Stimulated activated naive CD8-positive, alpha-beta T cell treated with anti-CD3 and anti-CD28 coated beads, Interleukin-15, Interleukin-2, amounts not matched to agents 100 ng/mL and 50 ng/mL, for 24 hours (primary cell): ENCODE data around the gene AUTS2.
"Not testable (repeated sequence)": the region's sequence is repeated elsewhere in the genome, so short reads cannot be mapped to it uniquely, and the experiment has no call there.

Experiments
- H3K27ac Mint-ChIP-seq: one replicate; pipeline ENCODE4 v1.8.0; 2021; ENCODE audit warnings: mild to moderate bottlenecking, mixed read lengths
- H3K27me3 Mint-ChIP-seq: one replicate; pipeline ENCODE4 v1.8.0; 2021; ENCODE audit warnings: mixed read lengths
- H3K36me3 Mint-ChIP-seq: one replicate; pipeline ENCODE4 v1.8.0; 2021; ENCODE audit warnings: low read depth, mixed read lengths
- H3K4me1 Mint-ChIP-seq: one replicate; pipeline ENCODE4 v1.8.0; 2021; ENCODE audit warnings: low read depth, mixed read lengths
- H3K4me3 Mint-ChIP-seq: one replicate; pipeline ENCODE4 v1.8.0; 2021; ENCODE audit warnings: mild to moderate bottlenecking, mixed read lengths
- H3K9me3 Mint-ChIP-seq: one replicate; pipeline ENCODE4 v1.8.0; 2021; ENCODE audit warnings: mixed read lengths

AUTS2 gene

GRCh38 chr7:70793060-70793459 lies 1194.8 kb downstream of the AUTS2 start:
- no peaks in the 10 kb centered on the region for H3K27me3 Mint-ChIP-seq
- no peak overlapping the region for H3K4me3 Mint-ChIP-seq
- no peaks in the 10 kb centered on the region for H3K36me3 Mint-ChIP-seq
- no peaks in the 10 kb centered on the region for H3K9me3 Mint-ChIP-seq
- H3K27ac Mint-ChIP-seq, result no peak overlapping the region
- peaks cover 8% of the 10 kb centered on the region for H3K4me1 Mint-ChIP-seq

DNA sequence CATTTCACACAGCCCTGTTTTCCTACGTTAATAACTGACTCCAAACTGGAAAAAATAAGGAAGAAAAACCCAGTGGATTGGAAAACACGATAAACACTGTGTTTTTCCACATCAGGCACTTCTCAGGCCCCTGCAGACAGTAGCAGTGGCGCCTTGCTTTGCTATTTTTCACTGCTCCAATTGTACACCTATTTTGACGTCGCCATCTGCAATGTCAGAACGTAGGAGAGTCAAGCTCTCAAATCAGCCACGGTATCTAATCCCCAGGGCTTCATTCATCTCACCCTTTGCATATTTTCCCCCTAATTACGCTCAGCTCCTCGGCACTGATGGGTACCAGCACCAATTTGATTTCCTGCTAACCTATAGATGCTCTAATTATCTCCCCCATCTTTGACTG lies 1195.5 kb downstream of the AUTS2 start:
- Mint-ChIP-seq H3K9me3 (no peaks in the 10 kb centered on the region), H3K4me1 (peaks cover 9% of the 10 kb centered on the region), H3K27ac (no peak overlapping the region), H3K4me3 (no peak overlapping the region), H3K27me3 (no peaks in the 10 kb centered on the region), H3K36me3 (no peaks in the 10 kb centered on the region)

DNA sequence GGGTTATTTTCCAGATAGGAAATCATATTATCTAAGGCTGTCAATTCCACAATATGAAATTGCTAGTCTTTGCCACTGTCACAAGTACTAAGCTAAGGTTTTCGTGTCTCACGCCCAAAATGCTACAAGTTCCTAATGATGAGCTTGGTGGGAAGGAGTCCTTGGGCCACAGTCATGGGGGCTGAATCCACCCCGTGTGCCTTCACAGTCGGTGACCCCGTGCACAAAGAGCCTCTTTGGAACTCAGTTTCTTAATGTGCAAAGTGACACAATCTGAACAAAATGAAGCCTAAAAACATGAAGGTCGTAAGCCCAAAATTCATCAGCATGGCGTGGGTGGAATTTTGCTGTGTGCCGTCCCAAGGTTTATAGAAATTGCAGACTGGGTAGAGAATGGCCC lies 1196.7 kb downstream of the AUTS2 start:
- H3K4me3 Mint-ChIP-seq, result no peak overlapping the region
- no peak overlapping the region for H3K27ac Mint-ChIP-seq
- H3K36me3 Mint-ChIP-seq, result no peaks in the 10 kb centered on the region
- H3K9me3 Mint-ChIP-seq, result peaks cover 2% of the 10 kb centered on the region
- H3K27me3 Mint-ChIP-seq, result no peaks in the 10 kb centered on the region
- H3K4me1 Mint-ChIP-seq, result peaks cover 9% of the 10 kb centered on the region

DNA sequence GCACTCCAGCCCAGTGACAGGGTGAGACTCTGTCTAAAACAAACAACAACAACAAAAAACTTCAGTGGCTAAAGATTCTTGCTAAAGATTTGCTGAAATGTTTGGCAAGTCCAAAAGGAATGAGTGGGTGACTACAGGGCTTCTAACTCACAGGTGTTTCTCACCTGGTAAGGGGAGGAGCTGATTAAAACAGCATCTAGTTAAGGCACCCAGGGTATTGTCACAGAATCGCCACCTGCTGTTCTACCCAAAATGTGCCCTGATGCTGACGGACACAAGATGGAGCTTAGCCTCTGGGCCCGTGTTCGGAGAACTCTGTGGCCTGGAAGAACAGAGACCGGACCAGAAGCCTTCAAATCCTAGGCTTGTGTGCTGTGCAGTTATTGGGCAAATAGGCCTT lies 1197.7 kb downstream of the AUTS2 start:
- H3K27ac Mint-ChIP-seq, result no peak overlapping the region

DNA sequence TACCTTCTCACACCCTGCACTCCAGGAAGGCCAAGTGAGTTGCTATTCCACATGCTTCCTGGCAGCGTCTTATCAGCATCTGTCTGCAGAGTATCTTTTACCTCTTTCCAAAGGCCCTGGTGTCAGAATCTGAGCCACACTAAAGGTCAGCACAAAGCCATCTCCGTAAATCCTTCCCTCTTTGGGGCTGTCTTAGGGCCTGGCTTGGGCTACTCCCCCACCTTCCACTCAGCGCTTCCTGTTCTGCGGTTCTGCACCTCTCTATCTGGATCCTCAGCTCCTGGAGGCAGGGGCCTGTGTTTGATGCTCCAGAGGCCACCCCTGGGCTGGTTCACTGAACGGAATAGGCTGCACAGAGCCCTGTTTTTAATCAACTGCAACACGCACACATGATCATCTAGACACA lies 1198.8 kb downstream of the AUTS2 start:
- Mint-ChIP-seq H3K27me3 (no peaks in the 10 kb centered on the region), H3K4me1 (peaks cover 9% of the 10 kb centered on the region), H3K36me3 (no peaks in the 10 kb centered on the region), H3K9me3 (peaks cover 14% of the 10 kb centered on the region), H3K4me3 (no peak overlapping the region), H3K27ac (no peak overlapping the region)

More for the DNA sequence above, 1197.7 kb downstream of the AUTS2 start:
- no peak overlapping the region for H3K4me3 Mint-ChIP-seq
- H3K4me1 Mint-ChIP-seq, result peaks cover 9% of the 10 kb centered on the region
- H3K36me3 Mint-ChIP-seq, result no peaks in the 10 kb centered on the region
- H3K27me3 Mint-ChIP-seq, result no peaks in the 10 kb centered on the region
- H3K9me3 Mint-ChIP-seq, result peaks cover 7% of the 10 kb centered on the region

GRCh38 chr7:70799841-70800405 lies 1201.6 kb downstream of the AUTS2 start:
- H3K27ac Mint-ChIP-seq, result no peak overlapping the region
- H3K9me3 Mint-ChIP-seq, result peaks cover 14% of the 10 kb centered on the region
- peaks cover 9% of the 10 kb centered on the region for H3K4me1 Mint-ChIP-seq
- H3K27me3 Mint-ChIP-seq, result no peaks in the 10 kb centered on the region
- no peak overlapping the region for H3K4me3 Mint-ChIP-seq
- H3K36me3 Mint-ChIP-seq, result no peaks in the 10 kb centered on the region

DNA sequence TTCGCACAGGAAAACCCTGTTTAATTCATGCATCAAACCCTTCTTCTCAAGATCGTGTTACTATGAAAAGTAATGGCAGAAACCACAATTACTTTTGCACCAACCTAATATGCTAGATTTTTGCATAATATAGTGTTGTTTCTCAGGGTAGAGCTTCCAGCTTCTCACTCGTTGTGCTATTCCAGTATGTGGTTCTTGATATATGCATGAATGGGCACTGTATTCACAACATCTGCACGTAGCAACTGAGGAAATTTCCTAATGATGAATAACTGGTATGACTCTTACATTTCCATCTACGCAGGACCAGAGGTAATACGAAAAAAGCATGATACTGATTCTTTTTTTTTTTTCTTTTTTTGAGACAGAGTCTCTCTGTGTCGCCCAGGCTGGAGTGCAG lies 1207.1 kb downstream of the AUTS2 start:
- Mint-ChIP-seq H3K4me3 (no peak overlapping the region), H3K9me3 (peaks cover 11% of the 10 kb centered on the region), H3K36me3 (no peaks in the 10 kb centered on the region), H3K27me3 (peaks cover 3% of the 10 kb centered on the region), H3K27ac (no peak overlapping the region), H3K4me1 (no peaks in the 10 kb centered on the region)

DNA sequence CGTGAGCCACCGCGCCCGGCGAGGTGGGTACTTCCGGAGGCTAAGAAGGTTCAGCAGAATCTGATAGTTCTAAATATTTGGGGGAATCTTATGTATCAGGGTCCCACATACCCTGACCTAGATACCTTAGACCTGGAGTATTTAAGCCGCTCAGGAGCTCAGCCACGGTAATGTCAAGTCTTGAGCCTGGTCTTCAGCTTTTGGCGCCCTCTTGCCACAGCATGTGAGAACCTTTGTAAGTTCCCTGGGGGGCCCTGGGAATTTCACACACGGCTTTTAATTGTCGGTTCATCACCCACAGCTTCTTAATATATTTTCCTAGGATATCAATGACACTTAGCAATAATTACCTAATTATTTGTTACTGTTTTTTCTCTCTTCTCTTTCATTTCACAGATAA lies 1209.4 kb downstream of the AUTS2 start:
- Mint-ChIP-seq H3K27ac (no peak overlapping the region), H3K36me3 (no peaks in the 10 kb centered on the region), H3K4me3 (no peak overlapping the region), H3K9me3 (peaks cover 3% of the 10 kb centered on the region), H3K4me1 (no peaks in the 10 kb centered on the region), H3K27me3 (peaks cover 10% of the 10 kb centered on the region)

DNA sequence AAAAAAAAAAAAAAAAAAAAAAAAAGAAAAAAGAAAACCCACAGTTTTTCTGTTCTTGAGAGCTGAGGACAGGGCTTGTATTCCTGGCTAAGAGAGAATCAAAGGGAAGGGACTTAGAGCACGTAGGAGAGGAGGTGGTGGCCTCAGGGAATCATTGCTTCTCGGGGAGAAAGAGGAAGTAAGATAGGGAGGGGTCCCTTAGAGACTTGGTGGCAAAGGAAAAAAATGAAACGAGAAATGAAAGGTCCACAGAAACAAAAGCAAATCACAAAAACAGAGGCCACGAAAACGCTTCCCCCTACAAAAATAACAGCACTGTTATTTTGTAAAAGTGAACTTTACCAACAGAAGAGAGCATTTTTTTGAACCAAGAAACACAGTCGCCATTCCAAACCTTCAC lies 1210.6 kb downstream of the AUTS2 start:
- no peaks in the 10 kb centered on the region for H3K36me3 Mint-ChIP-seq

DNA sequence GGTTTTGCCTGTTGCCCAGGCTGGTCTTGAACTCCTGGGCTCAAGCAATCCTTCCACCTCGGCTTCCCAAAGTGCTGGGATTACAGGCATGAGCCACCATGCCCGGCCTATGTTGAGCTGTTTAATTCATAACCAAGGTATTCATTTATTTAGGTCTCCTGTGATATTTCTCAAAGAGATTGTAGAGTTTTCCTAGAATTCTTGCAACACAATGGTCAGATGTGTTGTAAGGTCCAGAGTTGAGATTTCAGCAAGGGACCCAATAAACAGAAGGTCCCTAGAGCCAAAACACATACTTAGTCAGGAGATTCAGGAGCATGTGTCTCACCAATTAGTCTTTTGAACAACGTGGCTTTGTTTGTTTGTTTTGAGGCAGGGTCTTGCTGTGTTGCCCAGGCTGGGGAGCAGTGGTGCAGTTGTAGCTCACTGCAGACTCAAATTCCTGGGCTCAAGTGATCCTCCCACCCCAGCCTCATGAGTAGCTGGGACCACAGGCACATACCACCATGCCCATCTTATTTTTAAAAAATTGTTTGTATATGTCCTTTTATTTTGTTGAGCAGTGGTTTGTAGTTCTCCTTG lies 1212.4 kb downstream of the AUTS2 start:
- Mint-ChIP-seq H3K4me3 (no peak overlapping the region), H3K9me3 (peaks cover 3% of the 10 kb centered on the region), H3K27me3 (peaks cover 15% of the 10 kb centered on the region), H3K36me3 (no peaks in the 10 kb centered on the region), H3K4me1 (no peaks in the 10 kb centered on the region), H3K27ac (no peak overlapping the region)

More for the DNA sequence above, 1210.6 kb downstream of the AUTS2 start:
- no peak overlapping the region for H3K27ac Mint-ChIP-seq
- peaks cover 3% of the 10 kb centered on the region for H3K9me3 Mint-ChIP-seq
- no peak overlapping the region for H3K4me3 Mint-ChIP-seq
- peaks cover 10% of the 10 kb centered on the region for H3K27me3 Mint-ChIP-seq
- H3K4me1 Mint-ChIP-seq, result no peaks in the 10 kb centered on the region

DNA sequence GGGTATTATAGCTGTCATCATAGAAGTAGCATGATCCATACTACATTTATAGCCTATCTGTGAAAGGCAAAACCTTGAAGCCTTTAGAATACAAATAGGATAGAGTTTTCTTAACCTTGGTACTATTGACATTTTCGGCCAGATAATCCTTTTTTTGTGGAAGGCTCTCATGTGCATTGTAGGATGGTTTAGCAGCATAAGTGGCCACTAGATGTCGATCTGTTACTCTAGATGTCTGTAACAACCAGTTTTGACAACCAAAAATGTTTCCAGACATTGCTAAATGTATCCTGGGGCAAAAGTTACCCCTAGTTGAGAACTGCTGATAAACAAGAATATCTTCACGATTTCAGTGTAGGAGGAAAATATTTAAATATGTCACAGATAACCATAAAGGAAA lies 1214.2 kb downstream of the AUTS2 start:
- Mint-ChIP-seq H3K36me3 (no peaks in the 10 kb centered on the region), H3K9me3 (no peaks in the 10 kb centered on the region), H3K4me3 (no peak overlapping the region)

DNA sequence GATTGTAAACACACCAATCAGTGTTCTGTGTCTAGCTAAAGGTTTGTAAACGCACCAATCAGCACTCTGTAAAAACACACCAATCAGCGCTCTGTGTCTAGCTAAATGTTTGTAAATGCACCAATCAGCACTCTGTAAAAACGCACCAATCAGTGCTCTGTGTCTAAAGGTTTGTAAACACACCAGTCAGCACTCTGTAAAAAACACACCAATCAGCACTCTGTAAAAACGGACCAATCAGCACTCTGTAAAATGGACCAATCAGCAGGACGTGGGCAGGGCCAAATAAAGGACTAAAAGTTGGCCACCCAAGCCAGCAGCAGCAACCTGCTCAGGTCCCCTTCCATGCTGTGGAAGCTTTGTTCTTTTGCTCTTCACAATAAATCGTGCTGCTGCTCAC lies 1224.2 kb downstream of the AUTS2 start:
- not testable (repeated sequence) for H3K4me1 Mint-ChIP-seq, H3K27me3 Mint-ChIP-seq, H3K4me3 Mint-ChIP-seq, H3K9me3 Mint-ChIP-seq, H3K27ac Mint-ChIP-seq, H3K36me3 Mint-ChIP-seq

More for the DNA sequence above, 1214.2 kb downstream of the AUTS2 start:
- Mint-ChIP-seq H3K27ac (no peak overlapping the region), H3K4me1 (no peaks in the 10 kb centered on the region), H3K27me3 (peaks cover 15% of the 10 kb centered on the region)

DNA sequence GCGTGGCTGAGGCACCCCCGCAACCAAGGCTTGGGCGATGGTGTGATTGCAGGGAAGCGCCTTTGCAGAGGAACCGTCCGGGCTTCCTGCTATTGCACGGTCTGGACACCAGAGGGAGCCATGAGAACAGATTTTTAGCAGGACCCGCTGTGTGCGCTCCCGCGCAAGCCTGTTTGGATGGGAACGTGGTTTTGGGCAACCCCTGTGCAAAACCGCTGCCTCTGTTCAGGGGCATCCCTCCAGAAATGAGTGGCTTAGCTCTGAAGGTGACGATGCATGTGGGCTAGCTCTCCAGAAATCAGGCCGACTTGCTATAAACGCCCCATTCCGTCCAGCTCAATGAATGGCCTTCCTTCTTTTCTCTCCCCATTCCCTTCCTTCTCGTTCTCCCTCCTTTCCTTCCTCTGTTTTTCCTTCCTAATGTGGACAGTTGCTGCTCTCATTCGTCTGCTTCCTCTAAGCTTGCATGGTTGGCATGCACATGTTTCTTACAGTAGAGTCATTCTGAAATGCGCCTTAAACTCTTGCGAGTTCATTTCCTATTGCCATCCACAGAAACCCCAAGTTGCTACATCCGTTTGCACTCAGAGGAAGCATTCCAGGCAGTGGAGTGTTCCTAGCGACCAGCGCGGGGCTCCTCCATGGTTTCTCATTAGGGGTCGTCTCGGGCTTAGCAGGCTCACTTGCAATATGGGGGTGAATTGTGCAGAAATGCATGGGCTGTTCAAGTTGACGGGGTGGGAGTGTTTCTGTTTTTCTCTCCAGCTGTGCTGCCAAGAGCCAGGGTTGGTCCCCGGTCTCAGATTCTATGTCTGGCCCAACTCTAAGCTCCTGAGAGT lies 1231.2 kb downstream of the AUTS2 start:
- Mint-ChIP-seq H3K4me3 (no peak overlapping the region), H3K27ac (no peak overlapping the region), H3K9me3 (no peaks in the 10 kb centered on the region), H3K4me1 (peaks cover 10% of the 10 kb centered on the region), H3K27me3 (peaks cover 15% of the 10 kb centered on the region), H3K36me3 (no peaks in the 10 kb centered on the region)

- Mint-ChIP-seq H3K4me3 (no peak overlapping the region), H3K36me3 (no peaks in the 10 kb centered on the region), H3K4me1 (peaks cover 10% of the 10 kb centered on the region), H3K9me3 (no peaks in the 10 kb centered on the region), H3K27ac (no peak overlapping the region), H3K27me3 (peaks cover 15% of the 10 kb centered on the region)
Measured at GRCh38 chr7:70830060-70830395, 1231.8 kb downstream of the AUTS2 start.

DNA sequence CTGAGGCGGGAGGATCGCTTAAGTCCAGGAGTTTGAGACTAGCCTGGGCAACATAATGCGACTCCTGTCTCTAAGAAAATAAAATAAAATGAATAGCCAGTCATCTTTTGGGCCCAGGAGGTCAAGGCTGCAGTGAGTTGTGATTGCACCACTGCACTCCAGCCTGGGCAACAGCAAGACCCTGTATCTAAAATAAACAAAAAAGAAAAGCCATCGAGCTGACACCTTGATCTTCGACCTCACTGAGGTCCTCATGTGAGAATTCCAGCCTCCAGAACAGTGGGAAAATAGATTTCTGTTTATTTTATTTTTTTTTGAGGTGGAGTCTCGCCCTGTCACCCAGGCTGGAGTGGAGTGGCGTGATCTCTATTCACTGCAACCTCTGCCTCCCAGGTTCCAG lies 1232.2 kb downstream of the AUTS2 start:
- Mint-ChIP-seq H3K27ac (no peak overlapping the region), H3K4me3 (no peak overlapping the region), H3K36me3 (no peaks in the 10 kb centered on the region), H3K27me3 (peaks cover 15% of the 10 kb centered on the region), H3K9me3 (no peaks in the 10 kb centered on the region), H3K4me1 (peaks cover 10% of the 10 kb centered on the region)
